GM19035 (cell line): ENCODE results near the gene UBC.
"Not testable (repeated sequence)": the region's sequence is repeated elsewhere in the genome, so short reads cannot be mapped to it uniquely, and the experiment has no call there.

Source experiments
- ATAC-seq: cut with Tn5 transposase; IDR thresholded peaks from one replicate; pipeline ENCODE4 v1.9.1; 2021; ENCODE audit not compliant: unreplicated experiment

The UBC gene

GRCh38 chr12:124931528-124931927, 17.1 kb upstream of the UBC start:
- ATAC-seq: not testable (repeated sequence)

DNA sequence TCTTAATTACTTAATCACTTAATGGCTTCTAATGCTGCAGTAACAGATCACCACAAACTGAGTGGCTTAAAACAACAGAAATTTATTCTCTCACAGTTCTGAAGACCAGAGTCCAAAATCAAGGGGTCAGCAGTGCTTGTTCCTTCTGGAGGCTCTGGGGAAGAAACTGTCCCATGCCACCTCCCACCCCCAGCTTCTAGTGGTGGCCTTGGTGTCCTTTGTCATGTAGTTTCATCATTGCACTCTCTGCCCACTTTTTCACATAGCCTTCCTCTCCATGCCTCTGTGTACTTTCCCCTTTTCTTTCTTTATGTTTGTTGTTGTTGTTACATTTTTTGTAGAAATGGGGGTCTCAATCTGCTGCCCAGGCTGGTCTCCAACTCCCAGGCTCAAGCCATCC, 16.1 kb upstream of the UBC start:
- ATAC-seq: no peak

DNA sequence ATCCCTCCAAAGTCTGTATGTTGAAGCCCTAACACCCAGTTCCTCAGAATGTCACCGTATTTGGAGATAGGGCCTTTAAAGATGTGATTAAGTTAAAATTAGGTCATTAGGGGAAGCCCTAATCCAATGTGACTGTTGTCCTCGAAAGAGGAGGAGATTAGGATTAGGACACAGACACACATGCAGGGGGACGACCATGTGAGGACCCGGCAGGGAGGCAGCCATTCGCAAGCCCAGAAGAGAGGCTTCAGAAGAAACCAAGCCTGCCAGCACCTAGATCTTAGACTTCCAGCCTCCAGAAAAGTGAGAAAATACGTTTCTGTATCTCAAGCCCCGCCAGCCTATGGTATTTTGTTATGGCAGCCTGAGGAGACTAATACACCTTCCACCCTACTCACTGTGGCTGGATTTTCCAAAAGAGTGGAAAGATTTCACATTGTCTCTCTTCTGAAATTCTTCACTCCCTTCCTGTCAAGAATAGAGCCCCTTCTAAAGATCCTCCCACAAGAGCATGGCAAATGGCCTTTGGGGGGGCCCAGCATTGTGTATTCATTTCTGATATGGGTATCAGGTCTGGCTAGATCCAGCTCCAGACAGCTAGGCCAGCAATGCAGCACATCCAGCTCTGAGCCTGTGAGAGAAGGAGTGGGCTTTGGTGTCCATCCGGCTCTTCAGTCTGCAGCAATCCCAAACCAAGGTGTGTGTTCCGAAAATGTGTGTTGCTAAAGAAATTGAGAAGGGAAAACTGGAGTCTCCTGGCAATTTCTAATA, 15.4 kb upstream of the UBC start:
- no peak for ATAC-seq

DNA sequence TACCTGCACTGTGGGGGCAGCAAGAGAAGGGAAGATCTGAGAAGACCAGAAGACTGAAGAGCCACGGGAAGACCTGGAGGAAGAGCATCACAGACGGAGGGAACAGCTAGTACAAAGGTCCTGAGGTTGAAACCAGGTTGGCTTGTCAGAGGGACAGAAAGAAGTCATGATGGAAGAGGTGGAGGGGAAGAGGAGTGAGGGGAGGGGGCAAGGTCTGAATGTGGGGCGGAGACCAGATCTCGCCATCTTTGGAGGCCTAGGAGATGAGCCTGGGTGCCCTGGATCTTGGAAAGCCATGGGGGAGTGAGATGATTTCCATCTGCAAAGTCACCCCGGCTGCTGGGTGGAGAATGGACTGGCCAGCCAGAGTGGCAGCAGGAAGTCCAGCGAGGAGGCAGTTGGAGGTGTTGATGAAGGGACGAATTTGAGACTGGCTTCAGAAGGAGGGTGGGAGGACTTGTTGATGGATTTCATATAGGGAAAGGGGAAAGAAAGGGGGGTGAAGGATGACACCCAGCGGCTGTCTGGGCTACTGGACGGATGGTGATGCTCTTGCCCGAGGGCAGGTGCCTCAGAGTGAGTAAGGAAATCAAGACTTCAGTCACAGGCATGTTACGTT, 14.6 kb upstream of the UBC start:
- no peak for ATAC-seq

DNA sequence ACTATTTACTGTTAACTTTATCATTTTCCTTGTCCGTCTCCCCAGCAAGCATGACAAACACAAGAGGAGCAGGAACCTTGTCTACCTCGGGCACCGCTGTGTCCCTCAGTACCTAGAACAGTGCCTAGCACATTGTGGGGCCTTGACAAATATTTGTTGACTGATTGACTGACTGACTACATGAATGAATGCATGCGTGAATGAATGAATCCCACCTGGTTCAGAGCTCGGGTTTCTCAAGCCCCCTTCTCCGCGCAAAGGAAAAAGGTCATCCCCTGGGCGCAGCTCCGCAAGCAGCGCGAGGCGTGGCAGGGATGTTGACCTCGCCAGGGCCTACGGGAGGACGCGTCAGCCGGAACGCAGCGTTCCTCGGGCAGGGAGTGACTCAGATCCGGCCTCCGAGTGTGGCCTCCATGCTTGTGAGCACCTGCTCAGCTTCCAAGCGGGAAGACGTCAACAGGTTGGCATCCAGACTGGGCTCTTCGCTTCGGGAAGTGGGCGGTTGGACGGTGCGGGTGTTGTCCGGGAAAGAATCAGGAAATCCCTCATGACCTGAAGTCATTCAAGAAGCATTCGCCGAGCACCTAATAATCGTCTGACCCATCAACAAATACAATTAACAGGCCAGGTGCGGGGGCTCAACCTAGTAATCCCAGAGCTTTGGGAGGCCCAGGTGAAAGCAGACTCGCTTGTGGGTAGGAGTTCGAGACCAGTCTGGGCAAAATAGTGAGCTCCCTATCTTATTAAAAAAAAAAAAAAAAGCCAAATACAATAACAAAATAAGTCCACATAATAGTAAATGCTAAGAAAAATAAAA, 13.9 kb upstream of the UBC start:
- ATAC-seq: peak; percentile 34

DNA sequence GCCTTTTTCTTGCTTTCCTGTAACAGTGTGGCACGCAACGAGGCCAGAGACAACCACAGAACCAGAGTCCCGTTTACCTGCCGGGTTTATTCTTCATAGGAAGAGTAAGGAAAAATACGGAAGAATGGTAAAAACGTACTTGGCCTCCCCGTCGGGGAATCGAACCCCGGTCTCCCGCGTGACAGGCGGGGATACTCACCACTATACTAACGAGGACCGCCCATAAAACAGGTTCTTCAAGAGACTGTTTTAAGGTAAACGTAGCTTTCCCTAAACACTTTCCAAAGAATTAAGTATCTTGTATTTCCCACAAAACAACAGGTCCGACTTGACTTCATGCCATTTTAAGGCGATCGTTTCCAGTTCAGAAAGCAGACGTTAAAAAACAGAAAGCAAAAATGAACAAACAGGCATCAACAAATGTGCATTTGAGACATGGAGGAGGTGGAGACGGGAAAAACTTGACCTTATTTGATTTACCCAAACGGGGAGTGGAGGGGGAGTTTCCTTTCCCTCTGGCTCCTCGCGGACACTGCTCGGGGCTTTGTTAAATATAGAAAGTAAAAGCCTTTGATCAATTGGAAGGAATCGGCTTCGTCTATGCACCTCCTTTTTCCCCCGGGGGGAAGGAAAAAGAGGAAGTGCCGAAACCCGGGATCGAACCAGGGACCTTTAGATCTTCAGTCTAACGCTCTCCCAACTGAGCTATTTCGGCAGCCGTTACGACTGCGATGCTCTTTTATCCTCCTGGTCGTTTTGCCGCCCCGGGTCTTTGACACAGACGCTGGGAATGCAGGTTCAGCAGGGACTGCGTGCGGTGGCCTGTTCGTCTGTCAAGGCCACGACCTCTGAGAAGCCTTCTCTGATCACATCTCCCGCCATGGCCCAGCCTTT, 13.0 kb upstream of the UBC start:
- ATAC-seq: peak; percentile 77

GRCh38 chr12:124925782-124926181, 11.3 kb upstream of the UBC start:
- ATAC-seq: not testable (repeated sequence)

- ATAC-seq: no peak
Measured at GRCh38 chr12:124925117-124925516, 10.7 kb upstream of the UBC start.

- no peak for ATAC-seq
Measured at GRCh38 chr12:124923905-124924734, 9.7 kb upstream of the UBC start.

GRCh38 chr12:124921200-124922031, 7.0 kb upstream of the UBC start:
- ATAC-seq: peak; percentile 47

GRCh38 chr12:124920353-124920935, 6.0 kb upstream of the UBC start:
- no peak for ATAC-seq

DNA sequence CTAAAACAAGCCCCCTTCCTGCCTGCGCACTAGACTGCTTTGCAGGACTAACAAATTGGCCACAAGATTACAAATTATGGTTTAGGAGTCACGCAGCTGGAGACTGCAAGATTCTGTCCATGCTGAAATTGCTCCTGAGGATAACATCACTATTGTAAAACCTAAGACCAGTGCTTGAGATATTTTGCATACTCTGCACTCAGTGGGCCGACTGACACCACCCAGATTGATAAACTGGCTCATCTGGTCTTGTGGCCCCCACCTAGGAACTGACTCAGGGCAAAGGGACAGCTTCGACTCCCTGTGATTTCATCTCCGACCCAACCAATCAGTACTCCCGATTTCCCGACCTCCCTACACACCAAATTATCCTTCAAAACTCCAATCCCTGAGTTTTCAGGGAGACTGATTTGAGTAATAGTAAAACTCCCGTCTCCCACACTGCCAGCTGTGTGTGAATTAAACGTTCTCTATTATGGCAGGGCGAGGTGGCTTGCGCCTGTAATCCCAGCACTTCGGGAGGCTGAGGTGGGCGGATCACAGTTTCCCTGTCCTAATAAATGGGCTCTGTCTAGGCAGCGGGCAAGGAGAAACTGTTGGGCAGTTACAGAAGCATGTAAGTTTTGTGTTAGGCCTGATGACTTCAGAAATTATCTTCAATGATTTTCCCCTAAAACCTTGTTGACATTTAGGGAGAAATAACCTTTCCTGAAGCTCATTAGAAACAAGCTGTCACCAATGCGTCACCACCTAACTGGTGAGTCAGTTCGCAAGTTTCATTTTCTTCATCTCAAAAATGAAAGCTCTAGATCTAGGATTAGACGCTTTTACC, 5.3 kb upstream of the UBC start:
- ATAC-seq: no peak

- ATAC-seq: not testable (repeated sequence)
Measured at GRCh38 chr12:124918622-124918988, 4.2 kb upstream of the UBC start.

DNA sequence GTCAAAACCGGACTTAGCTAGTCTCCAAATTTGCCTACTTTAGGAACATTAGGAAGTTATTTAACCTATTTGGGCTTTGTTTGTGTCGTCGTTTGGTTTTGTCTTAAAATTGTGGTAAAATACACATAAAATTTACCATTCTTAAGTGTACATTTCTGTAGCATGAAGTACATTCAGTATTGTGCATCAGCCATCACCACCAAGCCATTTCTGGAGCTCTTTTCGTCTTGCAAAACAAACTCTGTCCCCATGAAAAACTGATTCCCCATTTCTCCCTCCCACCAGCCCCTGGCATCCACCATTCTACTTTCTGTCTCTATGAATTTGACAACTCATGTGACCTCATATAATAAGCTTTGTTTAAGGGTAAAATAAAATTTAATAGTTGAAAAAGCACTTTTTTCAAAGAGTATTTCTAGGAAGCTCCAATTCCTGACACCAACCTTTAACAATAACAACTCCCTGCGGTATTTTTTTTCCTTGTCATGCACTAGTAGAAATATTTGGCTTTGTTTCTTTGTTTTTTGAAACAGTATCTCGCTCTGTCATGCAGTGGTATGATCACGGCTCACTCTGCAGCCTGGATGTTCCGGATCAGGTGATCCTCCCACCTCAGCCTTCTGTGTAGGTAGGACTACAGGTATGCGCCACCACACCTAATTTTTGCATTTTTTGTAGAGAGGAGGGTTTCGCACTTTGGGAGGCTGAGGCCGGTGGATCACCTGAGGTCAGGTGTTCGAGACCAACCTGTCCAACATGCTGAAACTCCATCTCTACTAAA, 3.6 kb upstream of the UBC start:
- ATAC-seq: no peak

GRCh38 chr12:124917135-124917840, 2.8 kb upstream of the UBC start:
- peak; percentile 44 for ATAC-seq

DNA sequence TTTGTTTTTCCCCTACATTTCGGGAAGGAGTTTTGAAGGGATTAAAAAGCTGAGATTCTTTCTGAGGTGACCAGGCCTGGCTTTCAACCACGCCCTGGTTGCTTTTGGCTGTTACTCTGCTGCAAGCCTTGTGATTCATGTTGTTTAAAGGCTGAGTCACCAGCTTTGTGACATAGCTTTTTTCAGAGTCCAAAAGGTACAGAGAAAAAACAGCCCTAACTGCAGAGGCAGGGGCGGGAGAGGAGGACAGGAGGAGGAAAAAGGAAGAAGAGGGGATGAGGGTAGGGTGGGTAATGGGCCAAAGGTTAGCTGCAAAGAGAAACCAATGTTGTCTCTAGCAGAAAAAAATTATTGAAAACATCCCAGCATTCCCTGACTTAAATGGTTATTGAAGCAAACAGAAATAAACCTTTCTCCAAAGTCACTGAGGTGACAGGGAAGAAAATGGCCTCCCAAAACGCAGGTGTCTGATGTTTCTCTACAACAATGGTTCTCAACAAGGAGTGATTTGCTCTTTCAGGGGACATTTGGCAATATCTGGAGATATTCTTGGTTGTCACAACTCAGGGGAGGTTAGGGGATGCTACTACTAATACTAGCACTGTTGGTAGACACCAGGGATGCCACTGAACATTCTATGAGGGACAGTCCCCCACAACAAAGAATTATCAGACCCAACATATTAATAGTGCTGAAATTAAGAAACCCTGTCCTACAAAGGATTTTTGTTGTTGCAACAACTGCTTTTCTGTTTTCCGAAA, 2.1 kb upstream of the UBC start:
- no peak for ATAC-seq
